AG09309 (cell line): Measurements from ENCODE around the gene RAD51.

ENCODE experiments used
- DNase-seq: peaks from one replicate; pipeline ENCODE4 v3.0.0-alpha.2; 2010; ENCODE audit warnings: low read depth
- H3K4me3 ChIP-seq: 2 replicates; pipeline ENCODE4 v1.5.1; 2011; ENCODE audit warnings: mild to moderate bottlenecking, low read depth, low read length, moderate library complexity; ENCODE audit not compliant: control insufficient read depth
- TF ChIP-seq, protein P1 (sequence below): IDR thresholded peaks from 2 replicates; pipeline ENCODE4 v1.5.1; 2011; ENCODE audit warnings: mild to moderate bottlenecking, low read depth, low read length, inconsistent platforms; ENCODE audit not compliant: insufficient read depth, control insufficient read depth; ENCODE audit errors: missing control alignments

The RAD51 gene

DNA sequence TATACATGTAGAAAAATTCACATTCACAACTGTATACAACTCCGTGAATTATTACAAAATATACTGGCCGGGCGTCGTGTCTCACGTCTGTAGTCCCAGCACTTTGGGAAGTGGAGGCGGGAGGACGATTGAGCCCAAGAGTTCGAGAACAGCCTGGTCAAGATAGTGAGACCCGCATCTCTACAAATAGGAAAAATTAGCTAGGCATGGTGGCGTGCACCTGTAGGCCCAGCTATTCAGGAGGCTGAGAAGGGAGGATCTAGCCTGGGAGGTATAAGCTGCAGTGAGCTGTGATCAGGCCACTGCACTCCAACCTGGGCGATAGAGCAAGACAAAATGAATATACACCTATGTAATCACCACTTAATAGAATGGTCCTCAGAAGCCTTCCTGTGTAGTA lies 1.3 kb downstream of the RAD51 start:
- DNase-seq: no peak
- TF ChIP-seq, protein P1, sequence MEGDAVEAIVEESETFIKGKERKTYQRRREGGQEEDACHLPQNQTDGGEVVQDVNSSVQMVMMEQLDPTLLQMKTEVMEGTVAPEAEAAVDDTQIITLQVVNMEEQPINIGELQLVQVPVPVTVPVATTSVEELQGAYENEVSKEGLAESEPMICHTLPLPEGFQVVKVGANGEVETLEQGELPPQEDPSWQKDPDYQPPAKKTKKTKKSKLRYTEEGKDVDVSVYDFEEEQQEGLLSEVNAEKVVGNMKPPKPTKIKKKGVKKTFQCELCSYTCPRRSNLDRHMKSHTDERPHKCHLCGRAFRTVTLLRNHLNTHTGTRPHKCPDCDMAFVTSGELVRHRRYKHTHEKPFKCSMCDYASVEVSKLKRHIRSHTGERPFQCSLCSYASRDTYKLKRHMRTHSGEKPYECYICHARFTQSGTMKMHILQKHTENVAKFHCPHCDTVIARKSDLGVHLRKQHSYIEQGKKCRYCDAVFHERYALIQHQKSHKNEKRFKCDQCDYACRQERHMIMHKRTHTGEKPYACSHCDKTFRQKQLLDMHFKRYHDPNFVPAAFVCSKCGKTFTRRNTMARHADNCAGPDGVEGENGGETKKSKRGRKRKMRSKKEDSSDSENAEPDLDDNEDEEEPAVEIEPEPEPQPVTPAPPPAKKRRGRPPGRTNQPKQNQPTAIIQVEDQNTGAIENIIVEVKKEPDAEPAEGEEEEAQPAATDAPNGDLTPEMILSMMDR: no peak
- peak overlapping the region; percentile 99 for H3K4me3 ChIP-seq

DNA sequence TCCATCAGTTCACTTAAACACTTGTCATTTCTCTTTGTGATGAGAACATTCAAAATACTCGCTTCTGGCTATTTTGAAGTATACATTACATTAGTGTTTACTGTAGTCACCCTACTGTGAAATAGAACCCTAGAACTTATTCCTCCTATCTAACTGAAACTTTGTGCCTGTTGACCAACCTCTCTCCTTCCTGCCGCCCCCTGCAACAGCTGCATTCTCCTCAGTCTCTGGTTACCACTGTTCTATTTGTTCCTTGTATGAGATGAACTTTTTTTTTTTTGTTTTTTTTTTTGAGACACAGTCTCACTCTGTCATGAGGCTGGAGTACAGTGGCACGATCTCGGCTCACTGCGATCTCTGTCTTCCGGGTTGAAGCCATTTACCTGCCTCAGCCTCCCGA lies 2.9 kb downstream of the RAD51 start:
- DNase-seq: no peak
- TF ChIP-seq, protein P1: no peak
- H3K4me3 ChIP-seq: no peak overlapping the region

DNA sequence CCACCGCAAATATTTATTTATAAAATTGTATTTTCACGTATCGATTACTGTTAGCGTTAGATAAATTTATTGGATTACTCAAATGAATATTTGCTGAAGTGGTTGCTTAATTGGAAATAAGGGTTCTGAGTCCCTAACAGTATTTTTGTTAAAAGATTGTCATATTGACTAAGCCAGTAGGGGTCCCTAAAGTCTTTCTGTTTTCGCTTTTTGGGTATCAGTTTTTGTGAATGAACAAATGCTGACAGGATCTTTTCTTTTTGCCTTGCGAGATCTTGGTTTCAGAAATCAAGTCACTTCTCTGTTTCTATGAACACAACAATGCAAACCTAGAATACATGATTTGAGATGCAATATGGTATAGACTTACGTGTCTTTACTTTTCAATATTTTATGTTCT lies 7.1 kb downstream of the RAD51 start:
- DNase-seq: no peak
- TF ChIP-seq, protein P1: no peak
- no peak overlapping the region for H3K4me3 ChIP-seq

DNA sequence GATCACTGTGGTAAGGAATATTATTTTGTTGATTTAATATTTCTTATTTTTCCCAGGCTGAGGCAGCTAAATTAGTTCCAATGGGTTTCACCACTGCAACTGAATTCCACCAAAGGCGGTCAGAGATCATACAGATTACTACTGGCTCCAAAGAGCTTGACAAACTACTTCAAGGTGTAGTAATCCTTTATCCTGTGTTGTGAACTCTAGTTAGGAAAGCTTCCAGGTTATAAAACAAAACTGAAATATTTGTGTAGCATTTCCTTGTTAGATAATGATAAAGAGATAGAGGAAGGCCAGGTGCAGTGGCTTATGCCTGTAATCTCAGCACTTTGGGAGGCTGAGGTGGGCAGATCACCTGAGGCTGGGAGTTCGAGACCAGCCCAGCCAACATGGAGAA lies 11.1 kb downstream of the RAD51 start:
- DNase-seq: no peak
- H3K4me3 ChIP-seq: no peak overlapping the region
- TF ChIP-seq, protein P1: no peak

DNA sequence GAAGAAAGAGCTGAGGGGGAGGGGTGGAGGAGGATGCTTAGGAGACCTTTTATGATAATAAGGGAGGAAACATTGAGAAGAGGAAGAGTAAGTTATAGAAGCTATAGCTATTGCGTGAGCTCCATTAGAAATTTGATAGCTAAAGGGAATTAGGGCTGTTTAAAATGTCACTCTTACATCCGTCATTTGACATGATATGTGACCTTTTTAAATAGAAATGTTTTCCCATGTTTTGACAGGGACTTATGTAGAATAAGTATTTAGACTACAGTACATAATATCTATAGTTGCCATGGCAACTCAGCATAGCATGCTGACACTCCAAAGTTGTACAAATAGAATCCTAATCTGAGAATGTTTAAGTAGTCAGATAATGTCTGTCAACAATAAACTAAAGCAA lies 19.2 kb downstream of the RAD51 start:
- DNase-seq: no peak
- TF ChIP-seq, protein P1: no peak
- no peak overlapping the region for H3K4me3 ChIP-seq

DNA sequence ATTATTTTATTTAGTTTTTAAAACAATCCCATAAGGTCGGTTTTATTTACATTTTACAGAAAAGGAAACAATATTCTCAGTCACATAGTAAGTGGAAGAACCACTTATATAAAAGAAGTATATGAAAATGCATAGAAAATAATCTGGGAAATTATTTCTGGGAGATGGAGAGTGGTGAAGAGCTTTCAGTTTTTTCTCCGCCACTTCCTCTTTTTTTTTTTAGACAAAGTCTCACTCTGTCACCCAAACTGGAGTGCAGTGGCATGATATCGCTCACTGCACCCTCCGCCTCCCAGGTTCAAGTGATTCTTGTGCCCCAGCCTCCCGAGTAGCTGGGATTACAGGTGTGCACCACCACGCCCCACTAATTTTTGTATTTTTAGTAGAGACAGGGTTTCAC lies 21.2 kb downstream of the RAD51 start:
- DNase-seq: no peak
- H3K4me3 ChIP-seq: no peak overlapping the region
- TF ChIP-seq, protein P1: no peak

DNA sequence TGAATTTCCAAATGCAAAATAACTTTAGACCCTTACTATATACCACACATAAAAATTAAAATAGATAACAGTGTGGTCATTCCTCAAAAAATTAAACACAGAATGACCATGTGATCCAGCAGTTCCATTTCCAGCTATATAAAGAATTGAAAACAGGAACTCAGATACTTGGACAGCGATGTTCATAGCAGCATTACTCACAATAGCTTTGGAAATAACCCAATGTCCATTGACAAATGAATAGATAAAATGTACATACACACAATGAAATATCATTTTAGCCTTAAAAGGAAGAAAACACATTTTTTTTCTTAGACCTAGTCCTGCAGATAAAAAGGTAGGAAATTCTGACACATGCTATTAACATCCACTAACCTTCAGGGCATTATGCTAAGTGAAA lies 26.7 kb downstream of the RAD51 start:
- TF ChIP-seq, protein P1: no peak
- H3K4me3 ChIP-seq: no peak overlapping the region
- DNase-seq: no peak
